IMR-90 (cell line): ENCODE results near the gene DAP3. TPM values are rescaled to one million over a fixed set of nuclear protein-coding genes. Genes with fewer than 3 reads are reported as not detected.
"Not testable (repeated sequence)": the region's sequence is repeated elsewhere in the genome, so short reads cannot be mapped to it uniquely, and the experiment has no call there.

Experiments used
- ATAC-seq: fragments of 200-7000 bp; cut with Tn5 transposase; 2 replicates; pipeline ENCODE4 v1.9.1; 2020; ENCODE audit warnings: low read depth, mild to moderate bottlenecking, moderate library complexity
- BruUV-seq: library from RNA; stranded (reverse); fragments of 400-500 nt; replicated peaks from 2 replicates; lab custom pipeline; 2021; lab: Mats Ljungman, UMichigan
- CTCF ChIA-PET: fragments of 300-600 bp; formaldehyde crosslinking; extraction: SDS; loops from one replicate; lab custom pipeline; 2021; ENCODE audit warnings: antibody characterized with exemption; lab: Yijun Ruan, JAX
- POLR2A ChIA-PET: fragments of 300-600 bp; sonication (Branson Sonifier 250); formaldehyde crosslinking; loops from one replicate; lab custom pipeline; 2022; ENCODE audit warnings: antibody characterized with exemption; ENCODE audit not compliant: unreplicated experiment; lab: Charles Lee
- DNase-seq: peaks from one replicate; pipeline ENCODE4 v3.0.0; 2013
- H2AFZ ChIP-seq: replicated peaks from 2 replicates; pipeline ENCODE3; 2013; ENCODE audit warnings: low read length, mild to moderate bottlenecking; ENCODE audit not compliant: poor library complexity
- H2AK5ac ChIP-seq: 2 replicates; pipeline ENCODE4 v1.6.1; 2013; ENCODE audit warnings: low read depth, low read length, inconsistent platforms
- H2AK9ac ChIP-seq: replicated peaks from 2 replicates; pipeline ENCODE3; 2013; ENCODE audit warnings: mild to moderate bottlenecking, low read depth, low read length, moderate library complexity; ENCODE audit not compliant: poor library complexity
- H2BK120ac ChIP-seq: 2 replicates; pipeline ENCODE4 v1.6.1; 2013; ENCODE audit warnings: low read depth, low read length, inconsistent platforms
- H2BK15ac ChIP-seq: 3 replicates; pipeline ENCODE4 v1.6.1; 2013; ENCODE audit warnings: low read depth, low read length, inconsistent platforms
- H2BK20ac ChIP-seq: 2 replicates; pipeline ENCODE4 v1.6.1; 2013; ENCODE audit warnings: low read depth, mild to moderate bottlenecking, inconsistent platforms, low read length, moderate library complexity
- H2BK5ac ChIP-seq: 2 replicates; pipeline ENCODE4 v1.6.1; 2013; ENCODE audit warnings: mild to moderate bottlenecking, low read depth, low read length, inconsistent platforms; ENCODE audit not compliant: poor library complexity, severe bottlenecking
- H3K14ac ChIP-seq: replicated peaks from 2 replicates; pipeline ENCODE4 v1.6.1; 2013; ENCODE audit warnings: low read depth, low read length, inconsistent platforms
- H3K18ac ChIP-seq: 2 replicates; pipeline ENCODE4 v1.6.1; 2013; ENCODE audit warnings: low read depth, low read length, control low read depth
- H3K23ac ChIP-seq: 2 replicates; pipeline ENCODE4 v1.6.1; 2013; ENCODE audit warnings: low read depth, low read length, inconsistent platforms
- H3K27ac ChIP-seq: 2 replicates; pipeline ENCODE4 v1.5.1; 2013; ENCODE audit warnings: mild to moderate bottlenecking, control low read depth, low read length; ENCODE audit not compliant: insufficient read depth
- H3K27me3 ChIP-seq: 2 replicates; pipeline ENCODE4 v1.6.1; 2013; ENCODE audit warnings: low read length; ENCODE audit not compliant: control insufficient read depth, insufficient read depth
- H3K36me3 ChIP-seq: 2 replicates; pipeline ENCODE4 v1.6.1; 2013; ENCODE audit warnings: low read length, mixed read lengths; ENCODE audit not compliant: control insufficient read depth, insufficient read depth
- H3K4ac ChIP-seq: 2 replicates; pipeline ENCODE4 v1.6.1; 2013; ENCODE audit warnings: low read depth, low read length, inconsistent platforms
- H3K4me1 ChIP-seq: 2 replicates; pipeline ENCODE4 v1.6.1; 2013; ENCODE audit warnings: low read length, mixed read lengths; ENCODE audit not compliant: control insufficient read depth, insufficient read depth
- H3K4me2 ChIP-seq: 2 replicates; pipeline ENCODE4 v1.6.1; 2013; ENCODE audit warnings: low read depth, mild to moderate bottlenecking, control low read depth, low read length, moderate library complexity
- H3K4me3 ChIP-seq: 2 replicates; pipeline ENCODE4 v1.5.1; 2013; ENCODE audit warnings: low read depth, mild to moderate bottlenecking, control low read depth, low read length, moderate library complexity; ENCODE audit not compliant: insufficient read depth
- H3K56ac ChIP-seq: 2 replicates; pipeline ENCODE4 v1.6.1; 2013; ENCODE audit warnings: low read length, inconsistent platforms; ENCODE audit not compliant: insufficient read depth; ENCODE audit errors: extremely low read depth
- H3K79me1 ChIP-seq, 2 experiments: 2 replicates each; pipeline ENCODE4 v1.6.1; 2013; ENCODE audit warnings: low read length in 2 of 2, inconsistent platforms in 1 of 2, low read depth in 1 of 2
- H3K9ac ChIP-seq: 2 replicates; pipeline ENCODE4 v1.6.1; 2013; ENCODE audit warnings: low read depth, low read length, control low read depth
- H3K9me1 ChIP-seq: 2 replicates; pipeline ENCODE4 v1.6.1; 2013; ENCODE audit warnings: low read length, inconsistent platforms; ENCODE audit not compliant: insufficient read depth
- H3K9me3 ChIP-seq: 2 replicates; pipeline ENCODE4 v1.6.1; 2013; ENCODE audit warnings: low read length; ENCODE audit not compliant: control insufficient read depth, insufficient read depth
- H4K20me1 ChIP-seq: 2 replicates; pipeline ENCODE4 v1.6.1; 2013; ENCODE audit warnings: low read length, inconsistent platforms; ENCODE audit not compliant: insufficient read depth
- H4K5ac ChIP-seq: 2 replicates; pipeline ENCODE4 v1.6.1; 2013; ENCODE audit warnings: mild to moderate bottlenecking, low read depth, low read length, control low read depth
- H4K8ac ChIP-seq, 2 experiments: 2 replicates each; pipeline ENCODE4 v1.6.1; 2013; ENCODE audit warnings: low read depth in 2 of 2, low read length in 2 of 2, control low read depth in 1 of 2, inconsistent platforms in 1 of 2
- H4K91ac ChIP-seq: 2 replicates; pipeline ENCODE4 v1.6.1; 2013; ENCODE audit warnings: low read depth, low read length, inconsistent platforms; ENCODE audit not compliant: insufficient read depth
- WGBS, 2 experiments: methylation state at CpG; one replicate each; pipeline versions ENCODE4 v1.1.5 to v1.1.7; 2013; ENCODE audit warnings: missing lambda C conversion rate in 2 of 2; ENCODE audit not compliant: insufficient read length in 1 of 2; ENCODE audit errors: extremely low coverage in 2 of 2; 5-methylcytosine and 5-hydroxymethylcytosine counted together
- dilution Hi-C: fragments of 300-500 bp; cut with HindIII; formaldehyde crosslinking; loops from one replicate; pipeline ENCODE4 v1.14.3; 2018; ENCODE audit warnings: low sequenced_read_pairs; ENCODE audit not compliant: unreplicated experiment
- in situ Hi-C: fragments of 300-500 bp; cut with MboI; formaldehyde crosslinking; loops from 3 replicates; pipeline ENCODE4 v1.14.3; 2019; ENCODE audit warnings: low sequenced_read_pairs, inconsistent platforms, mixed read lengths
- intact Hi-C: fragments of 100-400 bp; cut with micrococcal nuclease; formaldehyde crosslinking; loops from 2 replicates; pipeline ENCODE4 v1.10.0; 2022
- polyA plus RNA-seq, 3 experiments: library from polyadenylated mRNA; depleted of rRNA; stranded (reverse); fragments of >200 nt; gene quantifications; 2 replicates each; pipeline ENCODE4 v1.2.3, GENCODE V29; 2012; ENCODE audit warnings: low replicate concordance in 1 of 3
- total RNA-seq: library from RNA; depleted of rRNA; stranded (reverse); fragments of >200 nt; gene quantifications from 2 replicates; pipeline ENCODE4 v1.2.3, GENCODE V29; 2012

The DAP3 gene
- total and polyA plus RNA-seq, 2 of the 4 experiments (the other 2 are of a cell fraction) = 48.6 to 126 TPM

GRCh38 chr1:155748141-155748540, 59.2 kb downstream of the DAP3 start:
- H3K4ac ChIP-seq, H3K4me1 ChIP-seq, H3K14ac ChIP-seq, H3K9me3 ChIP-seq, H2BK5ac ChIP-seq, H3K4me2 ChIP-seq, H3K23ac ChIP-seq, BruUV-seq, H4K8ac ChIP-seq, H2BK15ac ChIP-seq, H3K79me1 ChIP-seq, H3K4me3 ChIP-seq, DNase-seq, H2AK9ac ChIP-seq, H3K27me3 ChIP-seq, H3K9me1 ChIP-seq, in situ Hi-C loops, H4K20me1 ChIP-seq, H2BK20ac ChIP-seq, H4K5ac ChIP-seq, H2AFZ ChIP-seq, H3K18ac ChIP-seq, POLR2A ChIA-PET, H3K27ac ChIP-seq, dilution Hi-C loops, H2AK5ac ChIP-seq, ATAC-seq, intact Hi-C loops, CTCF ChIA-PET, H3K56ac ChIP-seq, H3K9ac ChIP-seq, H2BK120ac ChIP-seq, H4K91ac ChIP-seq: not testable (repeated sequence)
- peaks cover 27% of the 10 kb centered on the region for H3K36me3 ChIP-seq
- 79% methylated on average over 4 of the region's 5 CpGs; no CpG with 5 or more reads in 1 of the 2 experiments for WGBS, 2 experiments

GRCh38 chr1:155759017-155759416, 70.1 kb downstream of the DAP3 start:
- H2BK120ac ChIP-seq, POLR2A ChIA-PET, H3K9ac ChIP-seq, H3K9me1 ChIP-seq, H2BK15ac ChIP-seq, H2AFZ ChIP-seq, in situ Hi-C loops, H4K5ac ChIP-seq, H3K4me3 ChIP-seq, H3K23ac ChIP-seq, ATAC-seq, H3K18ac ChIP-seq, BruUV-seq, H2BK5ac ChIP-seq, H3K4me2 ChIP-seq, CTCF ChIA-PET, H3K14ac ChIP-seq, H2AK5ac ChIP-seq, H3K4me1 ChIP-seq, H2BK20ac ChIP-seq, H3K9me3 ChIP-seq, intact Hi-C loops, H4K91ac ChIP-seq, H2AK9ac ChIP-seq, H3K27ac ChIP-seq, H4K8ac ChIP-seq, H3K56ac ChIP-seq, H4K20me1 ChIP-seq, DNase-seq, H3K4ac ChIP-seq, dilution Hi-C loops, H3K27me3 ChIP-seq: not testable (repeated sequence)
- WGBS, 2 experiments = no CpG with 5 or more reads among the region's 3 CpGs
- peaks cover 48% of the 10 kb centered on the region for H3K36me3 ChIP-seq
- H3K79me1 ChIP-seq = peaks cover 0 to 30% of the 10 kb centered on the region in 2 experiments; a peak in 3 of 4 replicates
